ENCODE data around the gene TESK2.
"Not testable (repeated sequence)": the region's sequence is repeated elsewhere in the genome, so short reads cannot be mapped to it uniquely, and the experiment has no call there.

The TESK2 gene

DNA sequence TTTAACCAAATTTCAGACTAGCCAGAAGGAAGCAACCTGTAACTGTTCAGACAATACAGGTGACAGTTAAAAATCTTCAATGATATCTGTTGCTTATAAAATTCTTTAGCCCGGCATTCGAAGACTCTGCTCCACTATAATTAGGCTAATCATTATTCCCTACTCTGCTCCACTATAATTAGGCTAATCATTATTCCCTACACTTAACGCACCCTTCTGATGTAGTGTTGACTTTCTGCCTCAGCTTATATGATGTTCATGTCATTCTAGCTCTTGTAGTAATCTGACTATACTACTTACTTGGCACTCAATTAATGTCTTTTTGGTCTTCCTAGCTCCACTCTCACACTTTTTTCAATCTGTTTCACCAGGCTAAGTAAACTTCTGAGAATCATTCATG is 13.3 kb downstream of the TESK2 start:
- no peak for DNase-seq (ENCODE audit: low read depth in 3 of 3, low spot score in 1 of 3)

DNA sequence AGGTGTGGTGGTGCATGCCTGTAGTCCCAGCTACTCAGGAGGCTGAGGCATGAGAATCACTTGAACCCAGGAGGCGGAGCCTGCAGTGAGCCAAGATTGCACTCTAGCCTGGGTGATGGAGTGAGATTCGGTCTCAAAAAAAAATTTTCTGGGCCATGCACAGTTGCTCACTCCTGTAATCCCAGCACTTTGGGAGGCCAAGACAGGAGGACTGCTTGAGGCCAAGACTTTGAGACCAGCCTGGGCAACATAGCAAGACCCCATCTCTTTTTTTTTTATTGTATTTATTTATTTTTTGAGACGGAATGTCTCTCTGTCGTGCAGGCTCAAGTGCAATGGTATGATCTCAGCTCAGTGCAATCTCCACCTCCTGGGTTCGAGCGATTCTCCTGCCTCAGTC is 16.8 kb downstream of the TESK2 start:
- not testable (repeated sequence) for DNase-seq (ENCODE audit: low read depth in 3 of 3, low spot score in 1 of 3)

DNA sequence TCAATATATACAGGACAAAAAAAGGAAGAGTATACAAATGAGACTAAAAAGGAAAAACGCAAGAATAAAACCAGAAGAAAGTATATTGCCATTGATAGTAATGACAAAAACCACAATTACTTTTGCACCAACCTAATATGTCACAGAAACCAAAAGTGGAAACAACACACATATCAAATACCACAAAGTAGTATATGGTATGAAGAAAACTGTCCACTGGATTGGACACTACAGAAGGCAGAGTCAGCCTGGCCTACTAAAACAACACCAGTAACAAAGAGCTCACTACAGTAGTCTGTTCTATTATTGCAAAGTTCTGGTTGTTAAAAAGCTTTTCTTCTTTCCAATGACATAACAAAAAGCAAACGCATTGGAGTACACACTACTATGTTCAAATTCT is 17.7 kb downstream of the TESK2 start:
- DNase-seq (ENCODE audit: low read depth in 3 of 3, low spot score in 1 of 3) = no peak

DNA sequence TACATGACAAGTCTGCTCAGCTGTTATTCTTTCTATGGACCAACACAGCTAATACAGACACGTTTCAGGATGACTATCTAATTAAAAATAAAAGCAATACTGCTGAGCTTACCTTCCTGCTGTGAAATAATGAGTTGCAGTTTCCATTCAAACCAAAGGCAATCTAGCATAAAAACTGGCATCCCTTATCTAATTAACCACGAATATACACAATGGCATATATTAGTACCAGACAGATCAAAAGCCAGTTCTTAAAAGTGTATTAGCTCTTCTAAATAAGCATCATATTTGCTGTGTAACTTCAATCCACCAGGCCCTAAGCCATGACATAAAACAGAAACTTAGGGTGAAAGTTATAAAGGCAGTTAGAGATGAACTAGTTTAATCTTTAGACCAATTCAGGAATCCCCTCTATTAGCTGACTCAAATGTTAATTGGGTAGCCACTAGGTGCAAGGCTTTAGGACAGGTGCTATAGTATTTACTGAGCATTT is 20.6 kb downstream of the TESK2 start:
- no peak for DNase-seq (ENCODE audit: low read depth in 3 of 3, low spot score in 1 of 3)

DNA sequence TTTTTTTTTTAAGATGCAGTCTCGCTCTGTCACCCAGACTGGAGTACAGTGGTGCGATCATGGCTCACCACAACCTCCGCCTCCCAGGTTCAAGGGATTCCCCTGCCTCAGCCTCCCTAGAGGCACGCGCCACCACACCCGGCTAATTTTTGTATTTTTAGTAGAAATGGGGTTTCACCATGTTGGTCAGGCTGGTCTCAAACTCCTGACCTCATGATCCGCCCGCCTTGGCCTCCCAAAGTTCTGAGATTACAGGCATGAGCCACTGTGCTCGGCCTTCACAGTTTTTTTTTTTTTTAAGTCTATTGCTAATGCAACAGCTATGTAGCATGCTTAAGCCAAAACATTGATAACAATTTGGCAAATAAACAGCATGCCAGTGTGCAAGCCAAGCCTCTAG is 23.6 kb downstream of the TESK2 start:
- DNase-seq (ENCODE audit: low read depth in 3 of 3, low spot score in 1 of 3) = not testable (repeated sequence)

DNA sequence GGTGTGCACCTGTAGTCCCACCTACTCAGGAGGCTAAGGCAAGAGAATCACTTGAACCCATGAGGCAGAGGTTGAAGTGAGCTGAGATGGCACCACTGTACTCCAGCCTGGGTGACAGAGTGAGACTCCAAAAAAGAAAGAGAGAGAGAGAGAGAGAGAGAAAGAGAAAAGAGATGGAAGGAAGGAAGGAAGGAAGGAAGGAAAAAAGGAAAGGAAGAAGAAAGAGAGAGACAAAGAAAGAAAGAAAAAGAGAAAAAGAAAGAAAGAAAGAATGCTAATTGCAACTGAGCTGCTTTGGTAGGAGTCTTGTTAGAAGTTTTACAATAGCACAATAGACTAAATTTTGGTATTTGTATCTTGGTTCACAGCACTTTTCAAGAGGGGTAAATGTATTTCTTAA is 25.7 kb downstream of the TESK2 start:
- DNase-seq (ENCODE audit: low read depth in 3 of 3, low spot score in 1 of 3) = no peak

DNA sequence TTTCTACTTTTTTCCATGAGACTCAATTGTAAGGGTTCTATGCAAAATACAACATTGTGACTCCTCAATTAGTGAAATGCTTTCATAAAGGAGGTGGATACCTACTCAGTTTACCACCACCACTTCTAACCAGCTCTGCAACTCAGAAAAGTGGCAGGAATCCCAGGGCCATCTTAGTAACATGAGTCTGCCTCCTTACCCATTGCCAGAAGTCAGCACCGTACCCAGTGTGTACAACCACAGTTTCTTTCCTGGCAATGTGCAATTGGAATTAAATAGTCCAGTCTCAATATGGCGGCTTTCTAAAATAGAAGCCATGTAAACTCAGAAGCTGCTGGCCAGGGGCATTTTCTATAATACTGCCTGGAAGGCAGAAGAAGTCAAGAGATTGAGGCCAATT is 32.1 kb downstream of the TESK2 start:
- DNase-seq (ENCODE audit: low read depth in 3 of 3, low spot score in 1 of 3) = no peak

DNA sequence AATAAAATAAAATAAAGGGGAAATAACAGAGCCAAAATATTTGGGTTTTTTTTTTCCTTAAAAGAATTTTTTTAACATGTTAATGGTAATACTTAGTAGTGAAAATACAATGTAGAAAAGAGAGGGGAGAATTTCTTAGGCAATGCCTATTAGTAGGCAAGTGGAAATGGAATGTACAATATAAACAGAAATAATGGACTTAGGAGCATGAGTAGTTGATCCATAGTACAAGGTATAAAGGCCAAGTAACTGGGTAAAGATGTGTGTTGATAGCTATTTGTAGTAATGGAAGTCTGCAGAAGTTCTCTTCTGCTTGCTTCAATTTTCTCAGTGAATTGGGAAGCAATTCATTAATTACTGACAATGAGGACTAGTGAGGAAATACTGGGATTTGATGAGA is 34.4 kb downstream of the TESK2 start:
- no peak for DNase-seq (ENCODE audit: low read depth in 3 of 3, low spot score in 1 of 3)

DNA sequence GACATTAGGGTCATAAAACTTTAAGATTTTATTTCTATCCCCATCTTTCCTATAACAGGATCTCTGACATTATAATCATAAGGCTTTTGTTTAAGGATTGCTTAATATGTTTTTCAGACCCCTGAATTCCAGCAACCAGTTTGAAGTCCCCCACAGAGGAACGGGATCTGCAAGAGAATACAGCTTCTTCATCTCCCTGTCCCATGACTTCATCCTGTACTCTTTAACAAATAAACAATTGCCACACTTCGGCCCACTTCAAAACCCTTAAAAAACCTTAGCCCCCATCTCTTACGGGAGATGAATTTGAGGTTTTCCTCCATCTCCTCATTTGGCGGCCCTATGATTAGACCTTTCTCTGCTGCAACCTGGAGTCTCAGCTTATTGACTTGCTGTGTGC is 35.8 kb downstream of the TESK2 start:
- no peak for DNase-seq (ENCODE audit: low read depth in 3 of 3, low spot score in 1 of 3)

DNA sequence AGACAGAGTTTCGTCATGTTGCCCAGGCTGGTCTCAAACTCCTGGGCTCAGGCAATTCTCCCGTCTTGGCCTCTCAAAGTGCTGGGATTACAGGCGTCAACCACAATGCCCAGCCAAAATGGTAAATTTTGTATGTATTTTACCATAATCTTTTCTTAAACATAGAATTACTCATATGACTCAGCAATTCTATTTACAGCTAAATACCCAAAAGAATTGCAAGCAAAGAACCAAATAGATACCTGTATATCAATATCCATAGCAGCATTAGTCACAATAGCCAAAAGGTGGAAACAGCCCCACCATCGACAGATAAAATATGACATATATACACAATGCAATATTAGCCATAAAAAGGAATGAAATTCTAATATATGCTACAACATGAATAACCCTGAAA is 36.5 kb downstream of the TESK2 start:
- DNase-seq (ENCODE audit: low read depth in 3 of 3, low spot score in 1 of 3) = no peak

DNA sequence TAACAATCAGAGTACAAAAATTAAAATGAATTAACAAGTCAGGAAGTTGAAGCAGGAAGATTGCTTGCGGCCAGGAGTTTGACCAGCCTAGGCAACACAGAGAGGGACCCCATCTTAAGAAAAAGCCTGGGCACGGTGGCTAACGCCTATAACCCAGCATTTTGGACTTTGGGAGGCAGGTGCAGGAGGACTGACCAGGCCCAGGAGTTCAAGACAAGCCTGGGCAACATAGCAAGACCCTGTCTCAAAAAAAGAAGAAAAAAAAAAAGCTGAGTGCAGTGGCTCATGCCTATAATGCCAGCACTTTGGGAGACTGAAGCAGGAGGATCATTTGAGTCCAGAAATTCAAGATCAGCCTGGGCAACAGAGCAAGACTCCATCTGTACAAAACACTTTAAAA is 38.5 kb downstream of the TESK2 start:
- DNase-seq (ENCODE audit: low read depth in 3 of 3, low spot score in 1 of 3) = no peak

DNA sequence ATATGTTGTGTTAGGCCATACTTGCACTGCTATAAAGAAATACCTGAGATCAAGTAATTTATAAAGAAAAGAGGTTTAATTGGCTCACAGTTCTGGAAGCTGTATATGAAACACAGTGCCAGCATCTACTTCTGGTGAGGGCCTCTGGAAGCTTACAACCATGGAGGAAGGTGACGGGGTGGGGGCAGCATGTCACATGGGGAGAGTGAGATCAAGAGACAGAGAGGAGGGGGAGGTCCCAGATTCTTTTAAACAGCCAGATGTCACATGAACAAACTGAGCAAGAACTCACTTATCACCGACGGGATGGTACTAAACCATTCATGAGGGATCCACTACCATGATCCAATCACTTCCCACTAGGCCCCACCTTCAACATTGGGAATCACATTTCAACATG is 42.6 kb downstream of the TESK2 start:
- DNase-seq (ENCODE audit: low read depth in 3 of 3, low spot score in 1 of 3) = no peak

DNA sequence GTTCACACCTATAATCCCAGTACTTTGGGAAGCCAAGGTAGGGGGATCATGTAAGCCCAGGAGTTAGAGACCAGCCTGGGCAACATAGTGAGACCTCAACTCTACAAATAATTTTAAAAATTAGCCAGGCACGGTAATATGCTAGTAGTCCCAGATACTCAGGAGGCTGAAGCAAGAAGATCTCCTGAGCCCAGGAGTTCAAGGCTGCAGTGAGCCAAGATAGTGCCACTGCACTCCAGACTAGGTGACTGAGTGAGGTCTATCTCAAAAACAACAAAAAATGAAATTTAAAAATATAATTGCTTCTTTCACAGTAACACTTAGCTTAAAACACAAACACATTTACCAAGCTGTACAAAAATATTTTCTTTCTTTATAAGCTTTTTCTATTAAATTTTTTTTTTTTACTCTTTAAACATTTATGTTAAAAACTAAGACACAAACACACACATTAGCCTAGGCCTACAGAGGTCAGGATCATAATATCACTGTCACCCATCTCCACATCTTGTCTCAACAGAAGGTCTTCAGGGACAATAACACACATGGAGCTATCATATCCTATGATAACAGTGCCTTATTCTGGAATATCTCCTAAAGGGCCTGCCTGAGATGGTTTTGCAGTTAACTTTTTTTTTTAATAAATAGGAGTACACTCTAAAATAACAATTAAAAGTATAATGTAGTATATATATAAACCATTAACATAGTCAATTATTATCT is 43.9 kb downstream of the TESK2 start:
- no peak for DNase-seq (ENCODE audit: low read depth in 3 of 3, low spot score in 1 of 3)

DNA sequence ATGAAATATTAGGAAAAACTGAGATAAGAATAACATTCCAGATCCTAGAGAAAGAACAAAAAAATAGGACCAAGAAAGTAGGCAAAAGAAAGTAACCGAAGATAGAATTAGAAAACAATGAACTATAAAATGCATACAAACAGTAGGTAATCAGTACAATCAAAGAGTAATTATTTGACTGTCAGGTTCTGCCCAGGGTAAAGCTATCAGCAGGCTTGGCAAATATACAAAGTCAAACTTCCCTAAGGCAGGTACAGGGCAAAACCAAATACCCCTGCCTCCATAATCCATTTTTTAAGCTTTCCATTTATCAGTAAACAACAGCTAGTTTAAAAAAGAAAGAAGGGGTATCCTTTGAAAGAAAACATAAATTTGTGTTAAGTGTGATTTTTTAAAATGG is 44.4 kb downstream of the TESK2 start:
- no peak for DNase-seq (ENCODE audit: low read depth in 3 of 3, low spot score in 1 of 3)

DNA sequence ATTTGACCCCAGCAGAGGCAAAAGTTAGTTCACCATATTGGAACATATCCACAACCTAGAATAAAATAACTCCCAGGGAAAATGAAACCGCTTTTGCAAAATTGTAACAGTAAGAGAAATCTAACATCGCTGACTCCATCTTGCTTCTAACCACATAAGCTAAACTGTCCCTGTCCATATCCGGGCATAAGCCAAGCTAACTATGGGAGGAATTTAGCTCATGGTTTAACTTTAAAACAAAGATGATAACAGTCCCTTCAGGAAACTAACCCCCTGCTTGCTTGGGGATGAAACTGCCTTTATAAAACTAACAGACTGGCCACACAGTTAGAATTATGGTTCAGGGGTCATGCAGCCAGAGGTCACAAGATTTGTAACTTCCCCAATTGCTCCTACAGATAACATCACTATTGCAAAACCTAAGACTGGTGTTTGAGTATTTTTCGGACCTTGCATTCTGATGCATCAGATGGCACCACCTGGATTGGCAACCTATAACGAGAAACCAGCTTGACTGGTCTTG is 46.3 kb downstream of the TESK2 start:
- DNase-seq (ENCODE audit: low read depth in 3 of 3, low spot score in 1 of 3) = no peak

DNA sequence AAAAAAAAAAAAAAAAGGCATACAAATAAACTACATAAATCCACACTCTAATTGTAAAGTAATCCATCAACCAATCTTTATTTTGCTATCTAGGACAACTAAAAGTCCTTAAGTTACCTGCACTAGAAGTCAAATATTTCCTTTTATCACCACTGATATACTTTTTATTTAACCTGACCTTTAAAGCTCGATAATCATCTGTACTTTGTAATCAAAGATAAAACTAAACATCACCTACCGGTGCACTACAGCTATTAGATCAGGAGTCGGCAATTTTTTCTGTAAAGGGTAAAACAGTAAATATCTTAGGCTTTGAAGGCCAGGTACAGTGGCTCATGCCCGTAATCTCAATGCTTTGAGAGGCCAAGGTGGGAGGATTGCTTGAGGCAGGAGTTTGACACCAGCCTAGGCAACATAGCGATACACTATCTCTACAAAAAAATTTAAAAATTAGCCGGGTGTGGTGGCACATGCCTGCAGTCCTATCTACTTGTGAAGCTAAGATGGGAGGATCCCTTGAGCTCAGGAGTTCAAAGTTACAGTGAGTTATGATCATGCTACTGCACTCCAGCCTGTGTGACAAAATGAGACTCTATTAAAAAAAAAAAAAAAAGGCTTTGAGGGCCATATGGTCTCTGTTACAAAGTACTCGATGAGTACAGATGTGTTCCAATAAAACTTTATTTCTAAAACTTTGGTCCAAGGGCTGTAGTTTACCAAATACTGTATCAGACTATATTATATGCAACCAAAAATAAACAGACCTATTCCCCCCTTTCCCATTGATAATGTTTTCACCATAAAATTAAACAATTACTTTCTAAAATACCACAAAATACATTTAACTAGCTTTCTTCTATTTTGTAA is 47.1 kb downstream of the TESK2 start:
- DNase-seq (ENCODE audit: low read depth in 3 of 3, low spot score in 1 of 3) = no peak

DNA sequence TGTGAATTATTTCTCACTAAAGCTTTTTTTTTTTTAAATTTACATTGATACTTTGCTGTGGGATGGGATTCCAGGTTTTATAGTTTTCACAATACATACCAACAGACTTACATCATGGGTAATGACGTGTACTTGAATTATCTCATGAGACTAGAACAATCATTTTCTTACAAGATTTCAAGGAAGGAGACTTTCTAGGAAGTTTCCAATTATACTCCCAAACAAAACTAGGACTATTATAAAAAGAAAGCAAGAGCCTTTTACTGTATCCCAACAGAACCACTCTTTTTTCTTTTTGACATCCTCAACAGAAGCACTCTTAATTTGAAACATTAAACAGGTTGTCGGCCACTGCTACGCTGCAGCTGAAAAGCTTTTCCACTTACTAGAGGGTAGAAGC is 48.7 kb downstream of the TESK2 start:
- no peak for DNase-seq (ENCODE audit: low read depth in 3 of 3, low spot score in 1 of 3)

DNA sequence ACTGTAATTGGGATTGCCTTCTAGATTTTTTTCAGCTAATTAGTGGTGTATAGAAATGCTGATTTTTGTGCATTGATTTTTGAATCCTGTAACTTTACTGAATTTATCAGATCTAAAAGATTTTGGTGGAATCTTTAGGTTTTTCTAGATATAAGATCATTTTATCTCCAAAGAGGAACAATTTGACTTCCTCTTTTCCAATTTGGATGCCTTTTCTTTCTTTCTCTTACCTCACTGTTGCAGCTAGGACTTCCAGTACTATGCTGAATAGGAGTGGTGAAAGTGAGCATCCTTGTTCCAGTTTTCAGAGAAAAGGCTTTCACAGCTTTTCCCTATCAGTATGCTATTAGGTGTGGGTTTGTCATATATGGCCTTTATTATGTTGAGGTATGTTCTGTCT is 53.6 kb downstream of the TESK2 start:
- DNase-seq (ENCODE audit: low read depth in 3 of 3, low spot score in 1 of 3) = no peak

DNA sequence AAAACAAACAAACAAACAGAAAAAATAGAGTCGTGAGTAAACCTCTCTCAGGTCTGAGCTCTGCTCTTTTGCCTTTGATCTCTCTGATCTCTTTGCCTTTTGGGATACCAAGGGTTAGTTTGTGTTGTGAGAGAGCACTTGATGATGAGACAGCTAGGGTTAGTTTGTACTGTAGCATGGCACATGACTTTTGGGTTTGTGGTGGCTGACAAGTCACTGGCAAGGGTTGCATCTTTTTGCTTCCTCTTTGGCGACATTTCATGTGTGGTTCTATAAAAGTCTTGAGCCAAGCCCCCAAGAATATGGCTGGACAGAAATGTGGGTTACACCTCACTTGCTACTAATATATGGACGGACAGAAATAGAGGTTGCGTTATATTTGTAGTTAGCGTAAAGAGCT is 60.5 kb downstream of the TESK2 start:
- DNase-seq (ENCODE audit: low read depth in 3 of 3, low spot score in 1 of 3) = no peak

DNA sequence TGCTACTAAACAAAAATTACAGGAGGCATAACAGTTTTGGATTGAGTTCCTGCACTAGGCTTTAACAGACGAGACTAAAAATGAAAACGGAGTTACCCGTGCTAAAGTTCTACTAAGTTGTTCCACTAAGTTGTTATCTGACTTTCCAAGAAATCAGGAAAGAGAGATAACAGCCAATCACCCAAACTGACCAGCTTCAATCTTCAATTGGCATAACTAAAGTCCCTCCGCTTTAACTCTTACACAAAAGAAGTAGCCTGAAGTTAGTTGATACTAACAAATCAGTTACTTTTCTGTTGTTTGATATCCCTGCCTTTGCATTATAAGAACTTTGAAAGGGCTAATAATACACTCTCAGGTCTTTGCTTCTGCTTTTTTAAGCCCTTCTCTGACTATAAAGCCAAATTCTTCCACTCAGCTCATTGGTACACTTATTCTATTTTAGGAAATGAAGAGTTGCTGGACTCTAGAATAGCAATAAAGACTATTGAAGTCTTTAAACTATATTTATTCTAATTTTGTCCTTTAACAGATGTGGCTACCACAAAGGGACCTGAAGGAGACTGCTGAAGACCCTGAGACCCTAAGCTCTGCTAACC is 61.3 kb downstream of the TESK2 start:
- no peak for DNase-seq (ENCODE audit: low read depth in 3 of 3, low spot score in 1 of 3)

DNA sequence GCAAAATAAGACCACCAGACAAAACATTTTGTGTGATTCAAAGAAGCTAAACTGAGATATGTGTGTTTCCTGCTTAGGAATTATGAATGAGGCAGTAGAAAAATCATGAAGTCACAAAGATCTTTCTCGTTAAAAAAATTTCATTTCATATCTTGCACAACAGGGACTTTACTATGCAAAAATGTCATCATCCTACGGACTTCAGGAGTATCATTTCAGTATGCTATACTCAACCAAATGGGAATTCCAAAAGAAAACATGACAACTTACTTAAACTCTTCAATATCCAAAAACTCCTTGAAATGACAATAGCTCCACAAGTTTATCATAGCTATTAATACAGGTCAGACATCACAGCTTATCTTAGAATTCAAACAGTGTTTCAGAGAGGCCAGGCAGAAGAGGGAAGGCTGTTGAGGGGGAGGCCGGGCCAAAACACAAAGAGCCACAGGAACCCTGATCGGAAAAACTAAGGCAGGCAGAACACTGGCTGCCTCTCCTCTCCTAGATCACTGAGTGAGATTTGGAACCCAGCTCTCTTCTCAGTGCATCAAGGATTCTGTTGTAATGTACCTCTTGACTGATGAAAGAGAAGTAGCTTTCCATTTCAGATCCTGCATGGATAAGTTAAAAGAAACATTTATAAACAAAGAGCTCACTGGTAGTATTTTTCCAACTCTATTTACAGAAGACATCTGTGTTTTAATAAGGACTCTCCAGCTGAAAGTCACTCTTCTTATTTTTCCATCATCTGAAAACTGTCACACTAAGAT is 66.9 kb downstream of the TESK2 start:
- DNase-seq (ENCODE audit: low read depth in 3 of 3, low spot score in 1 of 3) = no peak
